H1 (cell line): ENCODE measurements around the gene LITAF. TPM values are rescaled to one million over a fixed set of nuclear protein-coding genes. Genes with fewer than 3 reads are reported as not detected.

Source experiments
- CHD2 ChIP-seq: IDR thresholded peaks from 2 replicates; pipeline ENCODE4 v1.6.1; 2012; ENCODE audit warnings: low read length, improper control_type of control experiment
- EP300 ChIP-seq, 2 experiments: IDR thresholded peaks; 1 replicate in 1 of 2; 2 replicates in 1 of 2; pipeline ENCODE4 v1.6.1; 2011 to 2012; ENCODE audit warnings: low read depth in 2 of 2, low read length in 2 of 2, mild to moderate bottlenecking in 2 of 2, borderline replicate concordance in 1 of 2, inconsistent platforms in 1 of 2, moderate library complexity in 1 of 2
- JUND ChIP-seq: IDR thresholded peaks from 2 replicates; pipeline ENCODE4 v1.6.1; 2011; ENCODE audit warnings: mild to moderate bottlenecking, improper control_type of control experiment, low read length
- MAX ChIP-seq: IDR thresholded peaks from 2 replicates; pipeline ENCODE4 v1.6.1; 2012; ENCODE audit warnings: inconsistent platforms
- polyA plus RNA-seq, 7 experiments: library from polyadenylated mRNA; depleted of rRNA in 3 of 7; stranded (reverse) in 5 of 7; unstranded in 2 of 7; fragments of >200 nt in 5 of 7; fragments of 200-250 nt in 2 of 7; gene quantifications; 1 replicate in 5 of 7; 2 replicates in 1 of 7; 4 replicates in 1 of 7; pipeline versions ENCODE4 v1.2.1 to v1.2.3, GENCODE V29; 2011 to 2013; ENCODE audit warnings: missing spikeins in 2 of 7, mixed read lengths in 2 of 7
- total RNA-seq: library from RNA; stranded (reverse); fragmentation: NEBNext Ultra II Directional; extraction: Animal tissue kit (Norgen Biotek cat#: 25700); gene quantifications from 2 replicates; pipeline ENCODE4 v1.2.1, GENCODE V29; 2021

The LITAF gene
- total and polyA plus RNA-seq, 2 of the 8 experiments (the other 6 are each of a cell fraction or from before 2014, with no cell fraction given) = 165 to 205 TPM

GRCh38 chr16:11570258-11570657 lies 16.5 kb downstream of the LITAF start (continued):
- TF ChIP-seq MAX (no peak), CHD2 (no peak), EP300 (IDR thresholded peaks at IDR 0.05; ENCODE audit: borderline replicate concordance in 1 of 2, low read depth in 2 of 2, low read length in 2 of 2) (no peak), JUND (no peak)
